ENCODE measurements around the gene DLG4.

GRCh38 chr17:7219229-7219811, 316 bp downstream of the DLG4 start:
- TF ChIP-seq CTCF (conservative IDR thresholded peaks at IDR 0.05; ENCODE audit: low read length) (no peak), EZH2phosphoT487 (IDR thresholded peaks at IDR 0.05; ENCODE audit: borderline replicate concordance) (no peak)

Measured in Loucy (cell line).